HG03521 (cell line): ENCODE measurements around the gene SIPA1L2.
A peak's percentile ranks its signal among the peaks of the same experiment; 100 is the strongest.

Experiments used
- ATAC-seq: cut with Tn5 transposase; IDR thresholded peaks from one replicate; pipeline ENCODE4 v1.9.1; 2021; ENCODE audit warnings: mild to moderate bottlenecking, moderate library complexity; ENCODE audit not compliant: unreplicated experiment

SIPA1L2 gene, protein sequence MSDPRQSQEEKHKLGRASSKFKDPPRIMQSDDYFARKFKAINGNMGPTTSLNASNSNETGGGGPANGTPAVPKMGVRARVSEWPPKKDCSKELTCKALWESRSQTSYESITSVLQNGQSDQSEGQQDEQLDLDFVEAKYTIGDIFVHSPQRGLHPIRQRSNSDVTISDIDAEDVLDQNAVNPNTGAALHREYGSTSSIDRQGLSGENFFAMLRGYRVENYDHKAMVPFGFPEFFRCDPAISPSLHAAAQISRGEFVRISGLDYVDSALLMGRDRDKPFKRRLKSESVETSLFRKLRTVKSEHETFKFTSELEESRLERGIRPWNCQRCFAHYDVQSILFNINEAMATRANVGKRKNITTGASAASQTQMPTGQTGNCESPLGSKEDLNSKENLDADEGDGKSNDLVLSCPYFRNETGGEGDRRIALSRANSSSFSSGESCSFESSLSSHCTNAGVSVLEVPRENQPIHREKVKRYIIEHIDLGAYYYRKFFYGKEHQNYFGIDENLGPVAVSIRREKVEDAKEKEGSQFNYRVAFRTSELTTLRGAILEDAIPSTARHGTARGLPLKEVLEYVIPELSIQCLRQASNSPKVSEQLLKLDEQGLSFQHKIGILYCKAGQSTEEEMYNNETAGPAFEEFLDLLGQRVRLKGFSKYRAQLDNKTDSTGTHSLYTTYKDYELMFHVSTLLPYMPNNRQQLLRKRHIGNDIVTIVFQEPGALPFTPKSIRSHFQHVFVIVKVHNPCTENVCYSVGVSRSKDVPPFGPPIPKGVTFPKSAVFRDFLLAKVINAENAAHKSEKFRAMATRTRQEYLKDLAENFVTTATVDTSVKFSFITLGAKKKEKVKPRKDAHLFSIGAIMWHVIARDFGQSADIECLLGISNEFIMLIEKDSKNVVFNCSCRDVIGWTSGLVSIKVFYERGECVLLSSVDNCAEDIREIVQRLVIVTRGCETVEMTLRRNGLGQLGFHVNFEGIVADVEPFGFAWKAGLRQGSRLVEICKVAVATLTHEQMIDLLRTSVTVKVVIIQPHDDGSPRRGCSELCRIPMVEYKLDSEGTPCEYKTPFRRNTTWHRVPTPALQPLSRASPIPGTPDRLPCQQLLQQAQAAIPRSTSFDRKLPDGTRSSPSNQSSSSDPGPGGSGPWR (N-terminal part only)

GRCh38 chr1:232630047-232630893 lies at the start of gene SIPA1L2:
SIPA1L2 (minus strand) TSS chr1:232630133; CDS start chr1:232515339, 114,794 bp downstream.
- peak; percentile 98 for ATAC-seq

- ATAC-seq, result no peak
Observed at GRCh38 chr1:232678185-232678886, 48.4 kb upstream of the SIPA1L2 start.

DNA sequence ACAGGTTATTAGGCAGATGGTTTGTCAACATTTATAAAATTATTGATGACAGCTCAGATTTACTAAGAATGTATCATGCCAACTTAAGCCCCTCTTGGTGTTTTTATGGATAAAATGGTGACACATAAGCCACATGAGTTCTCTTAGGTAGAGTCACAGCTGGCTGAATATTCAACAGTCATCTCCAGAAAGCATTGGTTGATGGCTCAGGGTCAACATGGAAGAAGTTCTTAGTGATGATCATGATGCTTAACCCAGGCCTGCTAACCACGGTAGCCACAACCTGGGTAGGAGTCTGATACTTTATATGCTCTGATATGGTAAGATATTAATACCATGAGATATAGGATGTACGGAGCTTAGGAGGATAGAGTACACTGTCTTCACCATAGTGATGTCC lies 46.4 kb upstream of the SIPA1L2 start:
- ATAC-seq, result no peak

DNA sequence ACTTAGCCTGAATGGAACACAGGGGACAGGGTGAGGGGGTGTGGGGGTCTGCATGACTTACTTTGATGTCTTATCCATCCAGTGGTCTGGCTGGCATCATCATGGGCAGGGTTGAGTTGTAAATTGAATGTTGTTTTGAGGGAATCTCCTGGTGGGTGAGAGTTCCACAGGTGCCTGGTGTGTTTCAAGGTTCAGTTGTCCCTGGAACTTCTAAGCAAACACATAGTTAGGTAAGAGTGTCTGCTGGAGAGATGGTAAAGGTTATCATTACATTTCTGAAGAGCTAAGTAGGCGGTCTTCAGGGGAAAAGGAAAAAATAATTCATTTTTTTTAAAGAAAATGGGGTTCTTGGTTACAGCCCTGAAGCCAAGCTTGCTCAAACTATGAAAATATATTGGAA lies 46.0 kb upstream of the SIPA1L2 start:
- no peak for ATAC-seq

DNA sequence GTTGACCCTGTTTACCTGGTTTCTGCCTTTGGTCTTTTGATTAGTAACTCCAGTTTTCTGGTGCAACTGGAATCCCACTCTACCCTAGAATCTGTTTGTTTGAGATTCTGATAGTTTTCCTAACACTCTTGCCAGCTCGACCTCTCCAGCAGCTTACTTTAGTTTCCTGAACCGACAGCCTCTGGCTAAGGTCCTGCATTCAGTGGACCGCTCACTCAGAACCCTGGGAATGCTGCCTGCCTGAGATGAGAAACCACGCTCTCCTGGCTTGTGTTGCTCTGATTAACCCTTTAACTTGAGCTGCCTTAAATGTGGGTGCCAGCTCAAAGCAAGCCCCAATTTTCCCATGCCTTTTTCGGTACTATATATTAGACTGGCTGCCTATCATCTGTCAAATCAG lies 45.3 kb upstream of the SIPA1L2 start:
- no peak for ATAC-seq

- ATAC-seq, result no peak
Observed at GRCh38 chr1:232673256-232673655, 43.3 kb upstream of the SIPA1L2 start.

GRCh38 chr1:232669981-232670747 lies 40.2 kb upstream of the SIPA1L2 start:
- ATAC-seq, result no peak

DNA sequence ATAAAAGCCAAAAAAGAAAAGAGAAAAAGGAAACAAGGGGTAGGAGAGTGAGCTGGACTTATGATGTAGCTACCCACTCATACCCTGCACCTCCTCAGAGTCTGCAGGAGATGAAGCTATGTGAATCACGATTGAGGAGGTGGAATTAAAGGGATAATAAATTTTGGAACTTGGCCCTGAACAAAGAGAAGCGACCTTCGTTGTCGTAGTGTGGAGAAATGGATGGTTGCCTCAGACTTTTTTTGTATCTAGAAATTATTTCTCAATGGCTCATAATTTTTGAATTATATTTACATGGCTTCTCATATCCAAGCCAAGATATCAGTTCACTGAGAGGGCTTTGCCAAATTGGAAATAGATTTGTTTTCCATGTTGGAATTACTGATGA lies 37.8 kb upstream of the SIPA1L2 start:
- no peak for ATAC-seq

DNA sequence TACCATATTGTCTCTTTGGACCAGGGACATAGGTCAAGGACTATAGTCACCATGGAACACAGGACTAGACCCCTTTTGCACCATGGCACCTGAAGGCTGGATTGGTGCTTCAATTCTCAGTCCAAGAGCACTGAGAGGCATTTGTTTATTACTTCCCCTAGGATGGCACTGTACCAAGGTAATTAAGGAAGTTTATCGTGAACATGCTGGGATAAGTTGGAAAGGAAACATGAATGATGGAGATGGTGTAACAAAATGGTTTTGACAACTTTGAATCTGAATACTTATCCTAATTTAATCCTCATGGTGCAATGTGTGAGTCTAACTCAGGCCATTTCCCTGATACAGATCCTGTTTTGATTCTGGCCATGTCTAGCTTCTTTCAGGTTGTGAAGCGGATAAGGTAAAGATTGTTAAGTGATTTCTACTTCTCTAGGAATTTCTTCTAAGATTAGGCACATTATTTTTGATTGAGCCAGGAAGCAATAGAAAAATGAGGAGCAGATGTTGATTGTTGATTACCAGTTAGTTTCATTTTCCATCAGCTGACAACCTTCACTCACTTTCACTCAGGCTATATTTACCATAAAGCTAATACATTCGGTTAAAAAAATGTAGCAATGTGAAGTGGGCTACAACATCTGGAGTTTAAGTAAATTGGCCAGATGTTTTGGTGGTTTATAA lies 37.3 kb upstream of the SIPA1L2 start:
- no peak for ATAC-seq

GRCh38 chr1:232664844-232665777 lies 35.2 kb upstream of the SIPA1L2 start:
- no peak for ATAC-seq

GRCh38 chr1:232662910-232663309 lies 33.0 kb upstream of the SIPA1L2 start:
- ATAC-seq, result no peak

GRCh38 chr1:232658386-232658785 lies 28.5 kb upstream of the SIPA1L2 start:
- no peak for ATAC-seq

GRCh38 chr1:232657426-232658005 lies 27.6 kb upstream of the SIPA1L2 start:
- ATAC-seq, result no peak

DNA sequence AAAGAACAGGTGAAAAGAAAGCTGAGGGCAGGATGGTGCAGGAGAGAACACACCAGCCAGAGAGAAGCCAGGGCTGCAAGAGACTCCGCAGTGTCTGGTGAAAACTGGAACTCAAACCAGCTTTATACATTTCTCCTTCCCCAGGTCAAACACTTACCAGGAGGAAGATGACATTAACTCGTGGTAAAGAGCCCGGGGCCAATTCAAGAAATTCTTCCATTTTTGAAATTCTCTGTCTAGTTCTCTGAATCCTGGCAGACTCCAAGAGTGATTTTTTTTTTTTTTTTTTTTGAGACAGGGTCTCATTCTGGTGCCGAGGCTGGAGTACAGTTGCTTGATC lies 25.8 kb upstream of the SIPA1L2 start:
- no peak for ATAC-seq

GRCh38 chr1:232655028-232655745 lies 25.3 kb upstream of the SIPA1L2 start:
- peak; percentile 89 for ATAC-seq

GRCh38 chr1:232653789-232654188 lies 23.9 kb upstream of the SIPA1L2 start:
- ATAC-seq, result no peak

- no peak for ATAC-seq
Observed at GRCh38 chr1:232650845-232651244, 20.9 kb upstream of the SIPA1L2 start.
